ENCODE measurements around the gene ATOH8.
"Not testable (repeated sequence)": the region's sequence is repeated elsewhere in the genome, so short reads cannot be mapped to it uniquely, and the experiment has no call there.

The ATOH8 gene, protein sequence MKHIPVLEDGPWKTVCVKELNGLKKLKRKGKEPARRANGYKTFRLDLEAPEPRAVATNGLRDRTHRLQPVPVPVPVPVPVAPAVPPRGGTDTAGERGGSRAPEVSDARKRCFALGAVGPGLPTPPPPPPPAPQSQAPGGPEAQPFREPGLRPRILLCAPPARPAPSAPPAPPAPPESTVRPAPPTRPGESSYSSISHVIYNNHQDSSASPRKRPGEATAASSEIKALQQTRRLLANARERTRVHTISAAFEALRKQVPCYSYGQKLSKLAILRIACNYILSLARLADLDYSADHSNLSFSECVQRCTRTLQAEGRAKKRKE

DNA sequence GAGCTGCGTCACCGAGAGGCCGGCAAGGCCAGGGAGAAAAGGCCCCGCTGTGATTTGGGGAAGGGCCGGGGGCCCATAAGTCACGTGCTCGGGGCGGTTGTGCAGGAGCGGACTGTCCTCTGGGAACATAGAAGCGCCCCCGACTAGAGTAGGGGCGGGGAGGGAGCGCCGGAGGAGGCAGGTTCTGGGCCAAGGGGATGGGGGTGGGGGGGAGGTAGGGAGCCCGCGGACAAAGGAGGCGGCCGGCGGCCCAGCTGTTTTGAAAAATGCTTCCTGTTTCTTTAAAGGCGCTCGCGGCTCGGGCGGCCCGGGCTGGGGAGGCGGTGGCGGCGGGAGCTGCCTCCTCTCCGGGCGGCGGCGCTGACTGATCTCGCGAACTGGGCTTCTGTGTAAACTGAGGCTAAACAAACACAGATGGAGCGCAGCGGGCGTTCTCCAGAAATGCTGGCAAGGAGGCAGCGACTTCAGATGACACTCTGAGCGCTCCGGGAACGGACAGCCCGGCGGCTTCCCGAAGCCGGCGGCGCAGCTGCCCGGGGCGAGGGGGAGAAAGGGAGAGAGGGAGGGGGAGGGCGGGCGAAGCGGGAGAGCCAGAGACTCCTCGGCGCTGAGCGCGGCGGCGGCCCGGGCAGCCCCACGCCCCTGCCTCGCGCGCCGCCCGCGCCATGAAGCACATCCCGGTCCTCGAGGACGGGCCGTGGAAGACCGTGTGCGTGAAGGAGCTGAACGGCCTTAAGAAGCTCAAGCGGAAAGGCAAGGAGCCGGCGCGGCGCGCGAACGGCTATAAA, at the start of gene ATOH8:
TSS of gene ATOH8 (plus strand) at position 467 of the 788 bp plus-strand sequence. CDS start at position 666, 199 bp downstream.
- DNase-seq, result peak; percentile 38

DNA sequence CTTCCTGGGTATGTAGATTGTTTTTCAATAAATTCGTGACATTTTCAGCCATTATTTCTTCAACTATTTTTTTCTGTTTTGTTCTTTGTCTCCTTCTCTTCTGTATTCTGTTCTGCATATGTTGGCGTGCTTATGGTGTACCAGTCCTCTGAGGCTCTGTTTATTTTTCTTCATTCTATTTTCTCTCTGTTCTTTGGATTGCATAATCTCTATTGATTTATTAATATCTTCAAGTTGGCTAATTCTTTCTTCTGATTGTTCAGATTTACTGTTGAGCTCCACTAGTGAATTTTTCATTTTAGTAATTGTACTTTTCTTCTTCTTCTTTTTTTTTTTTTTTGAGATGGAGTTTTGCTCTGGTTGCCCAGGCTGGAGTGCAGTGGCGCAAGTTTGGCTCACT, 49.8 kb upstream of the ATOH8 start:
- no peak for DNase-seq

DNA sequence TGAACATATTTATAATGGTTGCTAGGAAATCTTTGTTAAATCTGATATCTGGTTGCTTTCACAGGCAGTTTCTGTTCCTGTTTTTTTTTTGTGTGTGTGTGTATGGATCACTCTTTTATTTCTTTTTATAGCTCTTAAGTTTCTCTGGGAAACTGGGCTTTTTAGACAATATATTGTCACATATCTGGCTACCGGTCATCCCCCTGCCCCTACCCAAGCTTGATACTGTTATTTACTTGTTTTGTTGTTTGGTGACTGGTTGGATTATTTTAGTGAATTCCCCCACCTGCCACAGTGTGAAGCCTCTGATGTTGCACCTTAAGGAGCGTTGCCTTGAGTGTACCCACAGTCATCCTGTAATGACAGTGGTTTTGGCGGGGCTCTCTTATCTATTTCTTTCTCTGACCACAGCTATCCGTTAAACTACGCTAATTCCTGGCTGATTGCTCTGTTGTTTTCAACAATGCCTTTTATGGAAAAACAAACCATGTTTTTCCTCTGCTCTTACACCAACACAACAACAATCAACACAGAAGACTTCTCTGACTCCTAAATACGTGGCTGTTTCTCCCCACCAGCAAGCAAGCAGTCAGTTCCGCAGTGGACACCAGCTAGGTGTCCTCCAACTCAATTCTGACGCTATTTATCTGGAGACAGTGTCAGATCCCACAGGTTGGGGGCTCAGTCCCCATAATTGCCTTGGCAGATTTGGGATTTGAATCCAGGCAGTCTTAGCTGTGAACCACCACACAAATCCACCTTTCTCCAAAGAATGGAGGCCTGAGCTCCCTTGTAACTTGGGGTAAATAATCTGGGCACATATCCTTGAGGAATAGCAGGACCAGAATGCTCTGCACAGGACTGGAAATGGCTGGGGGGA, 48.8 kb upstream of the ATOH8 start:
- peak; percentile 74 for DNase-seq

DNA sequence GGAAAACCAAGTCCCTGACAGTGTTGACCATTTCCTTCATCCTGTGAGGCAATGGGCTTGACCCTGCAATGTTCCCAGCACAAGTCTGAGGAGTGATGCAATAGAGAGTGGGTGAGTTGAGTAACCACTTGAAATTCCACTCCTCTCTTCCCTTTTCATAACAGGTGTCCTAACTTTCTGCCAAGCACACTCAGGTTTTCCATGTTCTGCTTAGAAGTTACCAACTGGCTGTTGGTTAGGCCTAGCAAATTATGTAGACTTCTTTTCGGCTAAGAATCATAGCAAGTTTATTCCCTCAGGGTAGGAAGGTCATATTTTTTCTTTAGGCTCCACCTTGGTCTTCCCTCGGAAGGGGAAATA, 48.1 kb upstream of the ATOH8 start:
- DNase-seq, result no peak

DNA sequence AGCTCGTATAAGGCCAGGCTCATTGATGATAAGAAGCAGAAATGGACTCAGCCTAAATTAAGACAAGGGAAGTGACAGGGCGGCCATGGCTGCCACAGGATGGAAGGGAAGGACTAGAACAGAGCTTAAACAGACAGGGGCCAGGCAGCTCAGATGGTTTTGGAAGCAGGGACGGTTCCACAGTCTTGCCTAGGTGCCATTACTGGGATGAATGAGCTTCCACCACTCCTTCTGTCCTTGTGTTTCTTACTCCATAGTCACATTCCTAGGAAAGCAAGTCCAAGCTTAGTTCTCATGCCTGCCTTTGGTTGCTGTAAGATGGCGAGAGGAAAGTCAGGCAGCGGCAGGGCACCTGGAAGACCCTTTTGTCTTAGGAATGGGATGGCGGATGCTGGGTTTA, 47.7 kb upstream of the ATOH8 start:
- no peak for DNase-seq

DNA sequence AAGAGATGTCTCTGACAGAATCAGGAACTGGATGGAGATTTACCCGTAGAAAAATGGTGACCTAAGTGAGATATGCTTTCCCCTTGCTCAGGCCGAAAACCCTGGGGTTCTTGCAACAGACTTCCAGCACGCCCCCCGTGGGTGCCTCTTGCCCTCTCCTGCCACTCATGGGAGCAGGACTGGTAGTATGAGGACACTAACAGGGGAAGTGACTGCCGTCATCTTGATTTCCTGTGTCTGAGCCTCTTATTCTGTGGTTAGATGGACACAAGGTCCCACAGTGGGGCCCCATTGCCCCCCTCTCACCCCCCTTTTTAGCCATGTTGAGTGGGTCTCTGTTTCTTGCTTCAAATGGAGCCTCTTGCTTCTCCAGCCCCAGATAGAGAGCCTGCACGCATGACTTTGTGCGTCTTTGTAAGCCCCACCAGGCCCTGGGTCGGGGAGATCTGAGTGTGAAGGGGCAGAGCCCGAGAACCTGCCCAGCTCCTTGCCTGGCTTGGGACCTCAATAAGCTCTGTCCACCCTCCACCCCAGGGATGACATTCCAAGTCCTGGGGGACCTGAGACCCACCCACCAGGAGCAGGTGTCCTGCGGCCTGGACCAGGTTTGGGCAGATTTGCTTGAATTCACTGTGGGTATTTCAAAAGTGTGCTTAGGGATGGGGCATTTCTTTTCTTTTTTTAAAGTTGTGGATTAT, 47.0 kb upstream of the ATOH8 start:
- no peak for DNase-seq

DNA sequence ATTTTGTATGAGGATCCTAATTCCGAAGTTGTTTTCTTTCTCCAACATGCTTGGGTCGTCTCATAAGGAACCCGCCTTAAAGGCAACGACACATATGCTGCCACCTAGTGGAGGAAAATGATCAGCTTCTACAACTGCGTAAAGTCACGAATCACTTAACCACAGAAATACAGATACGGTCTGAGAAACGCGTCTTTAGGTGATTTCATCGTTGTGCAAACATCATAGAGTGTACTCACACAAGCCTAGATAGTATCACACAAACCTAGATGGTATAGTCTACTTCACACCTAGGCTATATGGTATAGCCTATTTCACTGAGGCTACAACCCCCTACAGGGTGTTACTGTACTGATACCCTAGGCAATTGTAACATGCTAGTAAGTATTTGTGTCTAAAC, 46.5 kb upstream of the ATOH8 start:
- peak; percentile 89 for DNase-seq

DNA sequence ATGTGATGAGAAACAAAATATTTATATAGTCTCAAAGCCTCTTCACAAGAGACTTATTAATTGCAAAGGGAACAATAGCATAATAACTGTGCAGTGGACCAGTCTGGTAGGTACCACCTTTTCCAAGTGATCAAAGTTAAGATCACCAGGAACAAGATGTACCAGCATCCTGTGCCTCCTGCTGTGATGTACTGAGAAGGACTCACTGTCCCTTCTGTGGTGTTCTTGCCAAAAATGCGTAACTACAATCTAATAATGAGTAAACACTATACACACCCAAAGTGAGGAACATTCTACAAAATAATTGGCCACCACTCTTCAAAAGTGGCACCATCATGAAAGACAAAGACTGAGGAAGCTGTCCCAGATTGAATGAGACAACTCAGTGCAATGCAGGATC, 45.1 kb upstream of the ATOH8 start:
- DNase-seq, result no peak

DNA sequence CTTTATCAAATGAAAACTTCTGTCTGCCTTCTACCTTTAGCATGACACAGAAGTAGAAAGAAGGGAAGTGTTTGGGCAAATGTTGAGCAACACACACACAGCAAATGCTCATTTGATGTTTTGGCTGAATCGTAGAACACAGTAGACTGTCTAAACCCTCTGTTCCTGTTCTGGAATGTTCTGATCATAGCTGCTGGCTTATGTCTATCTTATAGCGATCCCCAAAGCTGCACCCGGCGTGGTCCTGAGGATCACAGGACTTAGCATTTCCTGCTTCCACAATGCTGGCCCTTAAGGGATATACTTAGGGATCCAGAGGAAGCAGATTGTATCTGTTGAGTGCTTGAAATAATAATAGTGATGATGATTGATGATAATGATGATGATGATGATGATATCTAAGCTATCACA, 44.4 kb upstream of the ATOH8 start:
- DNase-seq, result no peak

DNA sequence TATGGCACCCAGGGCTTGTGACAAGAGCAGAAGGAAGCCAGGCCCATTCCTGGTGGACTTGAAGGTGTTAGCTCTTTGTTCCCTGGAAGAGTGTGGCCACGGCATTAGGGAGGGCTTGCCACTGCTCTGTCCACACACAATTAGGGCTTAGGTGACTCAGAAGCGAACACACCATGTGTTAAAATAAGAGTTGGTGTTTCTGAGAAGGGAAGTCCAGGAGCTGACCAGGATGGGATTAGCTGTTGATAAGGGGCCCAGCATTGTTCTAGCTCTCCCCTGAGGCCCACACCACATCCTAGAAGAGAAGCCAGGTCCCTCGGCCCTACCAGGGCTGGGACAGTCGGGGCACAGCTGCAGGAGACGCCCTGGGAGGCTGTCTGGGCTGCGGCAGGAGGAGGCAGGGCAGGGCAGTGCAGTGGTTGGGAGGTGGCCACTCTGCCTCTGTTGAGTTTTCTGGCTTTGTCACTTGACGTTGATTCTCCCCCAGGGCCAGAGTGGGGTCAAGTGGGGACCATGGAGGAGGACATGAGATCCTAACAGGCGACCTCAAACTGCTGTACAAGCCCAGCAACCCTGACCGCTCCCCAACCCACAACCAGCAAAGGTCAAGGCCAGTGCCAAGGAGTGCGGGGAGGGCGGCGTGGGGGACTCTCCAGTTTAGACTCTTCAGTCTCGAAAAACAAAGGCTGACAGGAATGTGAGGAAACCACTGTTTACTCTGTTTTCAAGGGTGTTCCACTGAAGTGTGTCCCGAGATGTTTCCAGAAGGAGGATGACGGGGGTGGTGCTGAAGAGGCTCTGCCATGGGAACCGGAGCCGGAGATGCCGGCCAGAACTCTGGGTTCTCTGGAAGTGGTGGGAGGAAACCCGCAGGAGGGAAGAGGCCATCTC, 42.9 kb upstream of the ATOH8 start:
- no peak for DNase-seq

DNA sequence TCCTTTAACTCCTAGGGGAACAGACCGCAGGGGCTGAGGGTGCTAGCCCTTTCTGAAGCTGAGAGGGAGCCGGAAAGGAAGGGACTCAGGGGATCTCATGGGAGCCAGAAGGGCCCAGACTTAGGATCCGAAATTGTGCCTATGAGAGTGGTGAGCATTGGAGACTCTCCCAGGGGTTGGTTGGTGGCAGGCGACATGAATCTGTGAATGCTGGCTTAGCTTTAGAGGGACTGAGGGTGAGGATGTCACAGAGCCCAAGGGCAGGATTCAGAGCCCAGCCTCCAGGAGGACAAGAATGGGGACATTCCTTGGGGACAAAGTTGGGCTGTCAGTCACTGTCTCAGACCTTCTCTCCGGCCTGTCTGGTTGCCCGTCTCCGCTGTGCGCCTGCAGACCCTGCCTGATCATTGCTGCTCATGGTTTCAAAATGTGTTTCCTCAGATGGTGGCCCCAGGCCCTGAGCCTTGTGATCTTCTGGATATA, 42.2 kb upstream of the ATOH8 start:
- DNase-seq, result no peak

DNA sequence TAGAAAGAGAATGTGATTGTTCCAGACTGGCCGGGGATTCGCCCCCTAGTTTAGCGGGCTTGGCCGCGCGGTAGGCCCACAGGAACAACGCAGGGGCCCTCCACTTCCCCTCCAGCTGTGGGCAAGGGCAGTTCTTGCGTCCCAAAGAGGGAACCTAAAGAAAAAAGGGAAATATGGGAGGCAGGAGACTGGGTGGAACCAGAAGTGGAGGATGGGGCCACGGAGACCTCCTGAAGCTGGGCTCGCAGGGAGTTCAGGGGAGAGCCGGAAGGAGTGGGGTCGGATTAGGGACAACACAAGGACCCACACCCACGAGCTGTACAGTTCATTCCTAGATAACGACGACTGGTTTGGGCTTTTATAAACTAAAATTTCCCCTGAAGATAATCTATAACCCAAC, 41.5 kb upstream of the ATOH8 start:
- DNase-seq, result no peak

DNA sequence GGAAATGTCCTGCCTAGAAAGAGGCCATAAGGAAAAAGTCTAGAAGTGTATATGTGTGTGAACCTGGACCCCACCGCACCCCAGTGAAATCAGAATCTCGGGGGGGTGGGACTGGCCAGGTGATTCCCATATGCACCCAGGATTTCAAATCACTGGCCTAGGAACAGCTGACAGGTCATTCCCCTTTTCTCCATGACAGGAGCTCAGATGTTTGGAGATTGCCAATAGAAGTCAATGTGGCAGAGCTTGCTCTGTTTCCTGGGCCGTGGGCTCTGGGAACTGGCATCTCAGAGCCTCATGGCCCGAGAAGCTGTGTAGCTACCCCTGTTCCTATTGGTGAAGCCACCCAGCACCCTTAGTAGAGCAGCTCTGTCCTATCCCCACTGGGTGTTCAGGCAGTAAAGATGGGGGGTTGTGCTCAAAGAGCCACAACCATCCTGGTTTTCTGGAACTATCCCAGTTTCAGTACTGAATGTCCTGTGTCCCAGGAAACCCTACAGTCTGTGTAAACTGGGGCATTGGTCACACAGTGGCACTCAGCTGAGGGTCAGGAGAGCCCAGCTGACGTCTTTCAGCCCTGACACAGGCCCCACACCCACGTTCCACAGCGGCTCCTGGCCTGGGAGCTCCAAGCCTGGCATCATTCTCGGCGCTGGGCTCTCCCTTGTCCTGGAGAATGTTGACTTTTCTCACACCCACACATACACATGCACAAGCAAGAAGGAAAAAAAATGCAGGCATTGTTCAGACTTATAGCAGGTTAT, 40.8 kb upstream of the ATOH8 start:
- no peak for DNase-seq

DNA sequence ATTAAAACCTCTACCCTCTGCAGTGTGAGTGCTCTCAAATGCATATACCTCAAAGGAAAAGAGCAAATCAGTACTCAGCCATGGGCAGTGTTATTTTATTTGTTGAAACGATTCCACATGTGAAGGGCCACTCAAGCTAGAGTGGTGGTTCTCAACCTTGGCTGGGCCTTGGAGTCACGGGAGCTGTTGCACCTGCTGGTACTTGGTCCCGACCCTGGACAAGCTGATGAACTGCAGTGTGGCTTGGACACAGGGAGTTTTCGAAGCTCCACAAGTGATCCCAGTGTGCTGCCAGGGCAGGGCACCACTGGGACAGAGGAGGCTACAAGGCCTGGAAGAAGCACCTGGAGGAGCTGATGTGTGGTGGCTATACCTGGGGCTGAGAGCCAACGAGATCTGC, 40.0 kb upstream of the ATOH8 start:
- no peak for DNase-seq

DNA sequence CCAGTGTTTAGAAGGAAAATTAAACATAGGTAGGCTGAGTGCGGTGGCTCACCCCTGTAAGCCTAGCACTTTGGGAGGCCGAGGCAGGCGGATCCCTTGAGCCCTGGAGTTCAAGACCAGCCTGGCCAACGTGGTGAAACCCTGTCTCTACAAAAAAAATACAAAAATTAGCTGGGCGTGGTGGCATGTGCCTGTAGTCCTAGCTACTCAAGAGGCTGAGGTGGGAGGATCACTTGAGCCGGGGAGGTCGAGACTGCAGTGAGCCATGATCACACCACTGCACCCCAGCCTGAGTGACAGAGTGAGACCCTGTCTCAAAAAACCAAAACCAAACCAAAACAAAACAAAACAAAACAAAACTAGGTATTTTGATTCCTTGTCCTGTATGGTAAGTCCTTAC, 39.4 kb upstream of the ATOH8 start:
- not testable (repeated sequence) for DNase-seq

DNA sequence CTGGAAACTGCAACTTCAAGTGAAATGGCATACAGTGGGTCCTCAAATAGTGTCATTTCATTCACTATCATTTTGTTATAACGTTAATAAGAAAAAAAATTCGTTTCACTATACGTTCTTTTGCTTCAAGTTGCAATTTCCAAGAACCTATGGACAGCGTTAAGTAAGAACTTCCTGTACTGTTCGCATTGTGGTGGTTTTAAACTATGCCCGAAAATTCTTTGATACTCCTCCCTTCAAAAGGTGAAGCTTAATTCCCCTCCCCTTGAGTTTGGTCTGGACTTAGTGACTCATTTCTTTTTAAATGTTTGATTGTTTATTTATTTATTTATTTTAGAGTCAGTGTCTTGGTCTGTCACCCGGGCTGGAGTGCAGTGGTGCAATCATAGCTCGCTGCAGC, 39.0 kb upstream of the ATOH8 start:
- DNase-seq, result no peak

DNA sequence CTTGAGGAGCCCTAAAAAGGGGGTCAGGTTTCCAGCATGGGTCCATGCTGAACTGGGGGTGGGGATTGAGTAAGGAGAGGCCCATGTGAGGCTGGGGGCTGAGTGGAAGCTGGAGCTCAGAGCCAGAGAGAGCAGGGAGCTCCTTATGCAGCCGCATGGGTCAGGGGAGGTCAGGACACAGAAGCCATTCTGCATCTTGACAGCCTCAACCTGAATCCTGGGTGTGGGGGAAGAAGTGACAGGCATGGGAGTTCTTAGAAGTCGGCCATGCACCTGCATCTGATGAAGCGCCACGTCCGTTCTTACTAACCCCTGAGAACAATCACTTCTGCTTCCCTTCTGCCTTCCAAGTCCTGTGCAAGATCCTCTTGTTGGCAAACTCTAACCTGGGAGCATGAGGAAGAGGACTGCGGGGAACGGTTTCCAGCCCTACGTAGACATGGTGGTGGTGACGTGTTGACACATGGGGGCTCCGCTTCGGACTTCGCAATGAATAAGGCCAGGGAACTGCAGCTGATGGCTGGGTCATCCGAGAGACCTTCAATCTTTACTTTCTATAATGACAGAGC, 37.4 kb upstream of the ATOH8 start:
- no peak for DNase-seq

DNA sequence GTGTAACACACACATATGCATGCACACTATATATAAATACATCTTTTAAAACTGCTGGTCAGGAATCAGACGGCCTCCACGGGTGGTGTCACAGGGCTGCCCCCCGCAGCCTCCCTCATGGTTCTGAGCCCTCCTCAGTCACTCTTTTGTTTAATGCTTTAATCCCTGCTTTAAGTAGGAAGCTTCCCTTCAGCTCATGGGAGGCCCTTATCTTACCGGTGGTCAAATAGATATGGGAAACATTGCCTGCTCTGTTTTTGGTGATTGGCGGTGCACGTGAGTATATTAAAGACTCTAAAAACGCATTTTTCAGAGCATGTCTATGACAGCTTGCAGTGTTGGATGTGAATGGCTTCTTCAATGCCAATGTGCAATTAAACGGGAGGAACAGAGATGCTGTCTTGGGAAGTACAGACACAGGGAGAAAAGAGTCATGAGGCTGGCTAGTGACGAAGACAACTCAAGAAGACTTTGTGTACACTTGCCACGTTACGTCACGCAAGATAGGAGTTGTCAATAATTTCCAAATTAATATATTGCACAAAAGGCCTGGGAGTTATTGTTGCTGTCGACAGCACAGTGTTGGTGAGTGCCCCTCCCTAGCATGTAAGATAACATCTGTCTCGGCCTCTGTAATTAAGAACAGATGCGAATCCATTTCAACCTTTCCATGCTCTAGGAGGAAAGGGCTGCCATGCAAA, 36.3 kb upstream of the ATOH8 start:
- DNase-seq, result no peak

DNA sequence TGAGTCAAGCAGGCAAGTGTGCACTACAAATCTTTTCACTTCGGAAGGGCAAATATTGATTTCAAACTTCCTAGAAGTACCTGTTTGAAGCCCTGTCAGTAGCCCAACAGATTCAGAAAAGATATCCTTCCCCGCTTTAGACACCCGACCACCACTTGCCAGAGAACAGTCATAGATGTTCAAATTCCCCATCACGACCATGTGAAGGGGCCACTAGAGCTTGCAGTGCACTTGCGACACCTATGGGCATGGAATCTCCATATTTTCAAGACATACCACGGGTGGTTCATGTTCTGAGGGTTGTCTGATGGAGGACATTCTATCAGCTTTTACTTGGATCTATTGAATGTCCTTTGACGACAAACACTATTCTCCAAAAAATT, 35.8 kb upstream of the ATOH8 start:
- DNase-seq, result no peak

Measured in activated CD4-positive, alpha-beta T cell treated with anti-CD3 and anti-CD28 coated beads, Interleukin-10, Interleukin-2, amounts not matched to agents 100 ng/mL and 50 ng/mL, durations not matched to agents 16 hours and 8 hours (primary cell).